Stimulated activated CD4-positive, alpha-beta T cell treated with anti-CD3 and anti-CD28 coated beads, TNF-alpha, amount 100 ng/mL, for 24 hours (primary cell): ENCODE data around the gene CHSY3.

Source experiments
- DNase-seq, 3 experiments: peaks; one replicate each; pipeline ENCODE4 v3.0.0-alpha.2; 2020; ENCODE audit warnings: low read depth in 3 of 3

Gene CHSY3

DNA sequence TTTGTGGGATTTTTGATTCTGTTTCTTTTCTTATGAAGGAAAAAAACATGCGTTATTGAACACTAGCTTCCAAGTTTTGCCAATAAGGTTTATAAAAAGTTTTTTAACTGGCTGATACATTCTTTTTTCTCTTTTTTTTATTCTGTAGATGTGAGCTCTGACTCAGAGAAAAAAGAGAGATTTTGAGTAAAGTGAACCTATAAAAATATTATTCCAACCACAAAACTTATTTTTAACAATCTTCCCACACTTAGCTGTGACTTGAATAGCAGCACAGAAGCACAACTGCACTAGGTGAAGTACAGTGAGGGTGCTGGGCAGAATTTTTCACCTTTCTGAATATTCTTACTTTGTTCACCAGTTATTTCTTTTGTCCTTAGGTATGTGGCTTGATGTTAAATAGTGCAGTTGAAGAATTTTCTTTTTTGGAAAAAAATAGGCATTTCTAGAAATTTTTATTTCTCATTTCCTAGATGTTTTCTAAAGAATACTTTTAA lies 41.6 kb downstream of the CHSY3 start:
- DNase-seq: no peak

DNA sequence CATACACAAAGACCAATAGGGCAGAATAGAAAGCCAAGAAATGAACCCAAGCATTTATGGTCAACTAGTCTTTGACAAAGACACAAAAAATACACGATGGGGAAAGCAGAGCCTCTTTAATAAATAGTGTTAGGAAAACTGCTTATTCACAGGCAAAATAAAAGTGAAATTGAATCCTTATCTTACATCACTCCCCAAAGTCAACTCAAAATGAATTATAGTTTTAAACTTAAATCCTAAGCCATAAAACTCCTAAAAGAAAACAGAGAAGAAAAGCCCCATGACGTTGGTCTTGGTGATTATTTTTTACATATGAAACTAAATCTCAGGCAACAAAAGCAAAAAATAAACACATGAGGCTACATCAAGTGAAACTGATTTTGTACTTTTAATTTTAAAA lies 46.8 kb downstream of the CHSY3 start:
- no peak for DNase-seq

DNA sequence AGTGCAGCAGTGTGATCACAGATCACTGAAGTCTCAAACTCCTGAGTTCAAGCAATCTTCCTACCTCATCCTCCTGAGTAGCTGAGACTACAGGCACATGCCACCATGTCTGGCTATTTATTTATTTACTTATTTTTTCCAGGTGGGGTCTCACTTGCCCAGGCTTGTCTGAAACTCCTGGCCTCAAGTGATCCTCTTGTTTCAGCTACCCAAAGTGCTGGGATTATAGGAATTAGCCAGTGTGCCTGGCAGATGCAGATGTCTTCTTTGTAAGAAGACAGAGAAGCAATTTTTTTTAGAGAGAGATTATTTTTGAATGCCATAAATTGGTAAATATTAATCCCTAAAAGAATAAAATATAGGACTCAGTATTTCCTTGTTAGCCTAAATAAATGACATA lies 54.3 kb downstream of the CHSY3 start:
- no peak for DNase-seq

DNA sequence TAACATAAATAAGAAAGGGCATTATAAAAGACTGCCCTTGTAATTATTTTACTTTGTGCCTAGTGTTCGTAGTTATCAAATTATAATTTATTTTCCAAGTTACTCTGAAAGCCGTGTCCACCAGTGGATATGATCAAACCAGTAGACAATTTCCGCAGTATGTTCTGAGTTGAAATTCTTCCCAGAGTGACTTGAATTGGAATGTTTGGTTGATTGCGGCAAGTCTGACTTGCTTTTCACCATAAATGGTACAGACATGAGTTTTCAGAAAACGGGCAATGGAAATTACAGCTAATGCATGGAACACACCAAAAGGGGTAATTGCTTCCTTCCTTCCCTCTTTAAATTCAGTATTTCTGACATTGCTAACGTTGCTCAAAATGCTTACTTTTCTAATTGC lies 56.6 kb downstream of the CHSY3 start:
- DNase-seq: no peak

DNA sequence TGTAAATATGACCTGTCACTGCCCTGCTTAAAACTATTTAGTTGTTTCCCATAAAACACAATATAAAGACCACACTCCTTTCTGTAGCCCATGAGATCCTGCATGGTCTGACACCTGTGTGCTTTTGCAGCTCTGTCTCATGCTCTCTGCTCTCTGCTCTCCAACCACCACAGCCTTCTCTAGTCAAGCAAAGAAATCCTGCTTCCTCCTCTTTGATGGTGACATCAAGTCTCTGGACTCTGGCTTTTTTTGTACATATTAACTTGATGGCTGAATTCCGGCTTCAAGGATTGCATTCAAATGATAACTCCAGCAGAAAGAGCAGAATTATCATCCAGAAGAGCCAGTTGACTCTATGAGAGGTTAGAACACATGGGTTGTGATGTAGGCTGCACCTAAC lies 58.2 kb downstream of the CHSY3 start:
- no peak for DNase-seq

DNA sequence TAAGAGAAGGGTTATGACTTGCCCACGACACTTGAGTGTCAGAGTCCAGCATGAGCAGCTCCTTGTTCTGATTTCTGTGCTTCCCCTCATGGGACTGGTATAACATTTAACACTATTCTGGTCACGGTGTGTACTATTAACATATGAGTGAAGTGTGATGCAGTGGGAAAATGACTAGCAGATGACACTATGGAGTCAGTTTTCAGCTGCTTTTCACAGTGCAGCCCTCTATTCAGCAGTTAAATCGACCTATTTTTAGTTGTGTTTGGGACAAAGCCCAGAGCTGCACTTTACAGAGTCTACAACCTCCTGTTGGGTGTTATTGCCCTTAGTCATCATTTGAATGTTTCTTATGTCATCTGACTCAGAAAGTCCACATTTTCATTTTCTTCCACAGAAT lies 59.1 kb downstream of the CHSY3 start:
- no peak for DNase-seq

DNA sequence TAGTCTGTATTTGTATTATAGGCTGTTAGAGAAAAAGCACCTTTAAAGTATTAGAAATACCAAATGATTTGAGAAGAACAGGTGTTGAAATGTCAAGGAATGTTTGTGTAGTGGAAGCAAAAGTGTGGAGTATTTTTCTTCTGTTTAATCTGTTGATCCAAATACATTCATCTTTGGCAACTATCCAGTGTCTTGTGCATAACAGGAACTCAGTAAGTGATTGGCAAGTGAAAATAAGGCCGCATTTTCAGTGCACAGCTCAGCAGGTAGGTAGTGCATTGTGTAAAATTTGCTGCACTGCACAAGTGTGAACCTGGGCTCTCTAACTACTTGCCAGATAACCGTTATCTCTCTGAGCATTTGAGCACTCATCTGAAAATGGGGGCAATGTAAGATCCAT lies 61.8 kb downstream of the CHSY3 start:
- no peak for DNase-seq

DNA sequence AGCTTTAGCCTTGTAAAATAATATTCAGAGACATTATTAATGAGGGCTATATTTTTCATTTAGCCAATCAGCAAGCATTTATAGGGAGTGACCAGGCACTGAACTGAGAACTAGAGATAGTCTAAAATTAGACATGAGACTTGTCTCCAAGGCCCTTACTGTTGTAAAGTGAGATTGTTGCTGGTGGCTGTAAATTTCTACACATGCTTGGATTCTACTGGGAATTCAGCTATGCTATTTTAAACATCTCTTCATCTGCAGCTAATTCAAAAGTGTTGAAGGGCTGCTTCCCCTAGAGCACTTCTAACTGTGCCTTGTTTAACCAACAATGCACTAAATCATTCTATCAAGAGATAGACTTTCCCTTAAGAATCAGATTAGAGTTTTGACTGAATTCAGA lies 67.4 kb downstream of the CHSY3 start:
- DNase-seq: no peak

DNA sequence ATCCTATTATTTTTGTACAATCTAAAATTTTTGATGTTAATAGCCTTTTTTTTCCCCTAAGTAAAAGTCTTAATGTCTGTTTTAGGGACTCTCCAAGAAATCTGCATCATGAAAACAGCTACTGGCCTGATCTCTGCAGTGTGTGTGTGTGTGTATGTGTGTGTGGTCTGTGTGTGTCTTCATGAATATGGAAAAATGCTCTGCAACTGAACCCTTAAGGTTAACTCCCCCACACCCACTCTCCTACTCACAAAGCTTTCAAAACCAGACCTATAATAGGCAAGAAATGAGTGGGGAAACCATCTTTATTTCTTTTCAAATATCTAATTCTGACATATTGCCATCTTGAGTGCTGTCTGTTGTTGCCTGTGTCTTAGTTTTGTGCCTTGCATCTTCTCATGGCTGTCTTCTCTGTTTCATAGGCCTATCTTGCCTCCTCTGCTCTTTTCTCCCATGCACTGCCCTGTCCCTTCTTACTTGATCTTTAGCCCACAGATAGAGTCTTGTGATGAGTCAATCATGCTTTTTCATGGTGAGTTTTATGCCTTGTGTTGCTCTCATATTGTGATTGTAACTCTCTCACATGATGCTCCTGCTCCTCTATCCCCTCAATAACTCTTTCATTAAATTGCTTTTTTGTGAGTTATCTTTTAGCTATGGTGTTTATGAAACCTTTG lies 68.3 kb downstream of the CHSY3 start:
- no peak for DNase-seq

DNA sequence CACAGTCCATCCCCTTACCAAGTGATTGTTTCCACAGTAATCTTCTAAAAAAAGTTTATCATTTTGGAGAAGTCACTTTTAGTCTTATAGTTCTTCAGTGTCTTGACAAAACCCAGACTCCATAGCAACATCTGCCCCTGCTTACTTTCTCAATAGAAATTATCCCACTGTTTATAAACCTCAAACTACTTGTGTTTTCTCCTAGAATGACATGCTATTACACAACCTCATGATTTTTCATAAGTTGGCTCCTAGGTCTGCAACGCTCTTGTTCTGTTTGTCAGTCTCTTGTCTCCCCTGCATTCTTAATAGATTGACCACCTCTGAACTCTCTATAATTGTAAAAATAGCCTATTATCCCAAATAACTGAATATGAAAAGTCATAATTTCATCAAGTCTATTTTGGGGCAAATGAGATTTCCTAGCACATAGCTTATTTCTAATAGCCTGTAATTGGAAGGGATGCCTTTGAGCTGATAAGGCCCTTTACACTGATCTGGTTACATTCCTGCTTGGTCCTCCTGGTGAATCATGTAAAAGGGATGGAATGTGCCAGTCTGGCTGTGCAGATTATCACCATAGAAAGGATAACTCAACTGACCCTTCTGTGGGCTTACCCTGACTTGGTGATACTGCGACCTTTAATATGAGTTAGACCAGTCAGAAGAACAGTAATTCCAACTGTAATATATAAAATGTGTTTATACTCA lies 69.6 kb downstream of the CHSY3 start:
- no peak for DNase-seq

DNA sequence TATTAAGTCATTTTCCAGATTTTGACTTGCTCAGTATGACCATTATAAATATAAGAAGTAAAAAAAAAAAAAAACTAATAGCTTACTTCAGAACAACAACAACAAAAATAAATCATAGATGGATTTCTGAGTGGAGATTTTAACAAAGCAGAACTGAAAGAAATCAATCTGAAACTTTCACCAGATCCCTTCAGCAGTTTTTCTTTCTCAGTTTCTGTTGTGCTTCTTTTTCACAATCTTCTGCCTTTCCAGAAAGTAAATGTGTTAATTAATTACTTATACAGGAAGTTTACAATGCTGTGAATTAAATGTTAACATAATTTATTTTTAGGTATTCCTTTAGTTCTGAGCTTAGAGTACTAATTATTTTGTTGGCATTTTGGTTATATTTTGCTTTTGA lies 73.5 kb downstream of the CHSY3 start:
- no peak for DNase-seq

DNA sequence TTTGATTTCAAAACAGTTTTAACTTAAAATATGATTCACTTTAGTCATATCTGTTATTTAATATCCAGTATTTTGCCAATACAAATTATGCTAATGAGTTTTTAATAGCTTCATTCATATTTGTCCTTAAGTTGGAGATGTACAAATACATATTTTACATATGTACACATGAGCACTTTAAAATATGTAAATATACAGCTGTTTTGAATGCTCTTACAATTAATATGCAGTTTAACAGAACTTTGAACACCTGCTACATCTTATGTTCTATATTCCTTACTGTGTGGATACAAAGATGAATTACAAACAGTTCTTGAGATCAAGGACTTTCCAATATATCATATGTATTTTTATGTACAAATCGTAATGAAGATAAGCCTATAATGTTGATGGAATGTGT lies 74.0 kb downstream of the CHSY3 start:
- no peak for DNase-seq

DNA sequence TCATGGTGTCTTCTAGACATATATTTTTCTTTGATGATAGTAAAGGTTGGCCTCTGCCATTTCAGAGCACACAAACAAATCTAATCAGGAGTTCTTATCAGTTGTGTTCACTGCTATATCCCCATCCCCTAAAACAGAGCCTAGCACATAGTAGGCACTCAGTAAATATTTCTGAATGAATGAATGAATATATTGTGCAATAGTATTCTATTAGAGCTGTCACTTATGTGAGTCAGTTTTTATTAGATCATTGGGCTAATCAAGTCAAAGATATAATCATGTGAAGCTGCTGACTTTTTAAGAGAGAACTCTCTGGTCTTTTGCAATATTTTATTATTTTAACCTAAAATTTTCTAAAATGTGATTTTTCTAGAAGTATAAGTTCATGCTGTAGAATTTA lies 84.2 kb downstream of the CHSY3 start:
- DNase-seq: no peak

DNA sequence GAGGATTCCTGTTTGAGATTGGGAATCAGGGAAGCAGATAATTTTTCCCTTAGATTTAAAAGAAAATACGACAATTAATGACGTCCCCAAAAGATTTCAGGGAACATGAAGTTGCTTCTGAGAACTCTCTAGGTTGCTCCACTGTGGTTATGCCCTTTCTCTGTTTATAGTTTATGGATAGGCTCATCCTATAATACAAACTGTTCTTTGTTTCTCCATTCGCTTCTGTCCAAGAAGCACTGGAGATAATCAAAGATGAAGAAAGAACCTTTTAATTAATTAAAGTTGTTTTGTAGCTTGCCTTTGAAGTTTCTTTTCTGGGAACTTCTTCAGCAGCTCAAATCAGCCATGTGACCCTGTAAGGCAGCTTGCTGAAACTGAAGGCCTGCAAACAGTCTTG lies 87.5 kb downstream of the CHSY3 start:
- DNase-seq: no peak

DNA sequence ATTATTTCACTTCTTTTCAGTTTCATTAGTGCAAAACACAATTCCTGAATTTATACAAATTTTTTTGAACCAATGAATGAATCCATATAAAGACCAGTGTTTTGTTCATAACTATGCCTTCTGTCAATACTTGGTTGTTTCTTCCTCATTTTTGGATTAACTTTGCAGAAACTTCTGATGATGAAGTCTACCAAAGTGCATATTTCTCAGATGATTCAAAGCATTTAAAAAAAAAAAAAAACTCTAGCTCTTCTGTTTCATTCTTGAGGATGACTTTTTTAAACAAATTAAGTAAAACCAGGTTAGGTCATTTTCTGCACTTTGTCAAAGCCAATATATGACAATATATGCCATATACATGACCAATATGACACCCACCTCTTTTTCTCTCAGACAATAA lies 92.6 kb downstream of the CHSY3 start:
- no peak for DNase-seq

DNA sequence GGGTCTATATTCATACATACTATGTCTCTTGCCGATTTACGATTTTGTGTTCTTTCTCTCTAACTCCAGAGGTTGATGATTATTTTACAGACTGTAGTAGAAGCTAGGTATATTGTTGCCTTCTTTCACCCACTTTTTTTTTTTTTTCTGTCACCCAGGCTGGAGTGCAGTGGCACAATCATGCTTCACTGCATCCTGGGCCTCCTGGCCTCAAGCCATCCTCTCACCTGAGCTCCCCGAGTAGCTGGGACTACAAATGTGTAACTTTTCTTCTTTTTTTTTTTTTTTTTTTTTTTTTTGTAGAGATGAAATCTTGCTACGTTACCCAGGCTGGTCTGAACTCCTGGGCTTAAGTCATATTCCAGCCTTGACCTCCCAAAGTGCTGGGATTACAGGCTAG lies 96.2 kb downstream of the CHSY3 start:
- no peak for DNase-seq

DNA sequence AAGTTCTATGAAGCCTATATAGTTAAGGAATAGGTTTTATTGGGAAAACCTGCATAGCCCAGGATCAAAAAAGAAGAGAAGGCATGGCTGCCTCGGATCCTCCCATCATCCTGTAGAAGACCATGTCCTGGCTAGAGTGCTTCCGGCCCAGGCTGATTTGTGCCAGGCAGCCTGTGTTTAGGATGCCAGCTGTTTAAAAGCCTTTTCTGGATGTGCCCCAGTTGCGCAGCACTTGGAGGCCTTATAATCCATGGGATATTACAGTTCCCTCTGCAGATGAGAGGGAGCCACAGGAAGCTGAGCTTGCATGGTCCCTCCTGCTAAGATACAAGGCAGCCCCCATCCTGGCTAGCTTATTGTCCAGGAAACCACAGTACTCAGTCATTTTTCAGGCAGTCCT lies 97.9 kb downstream of the CHSY3 start:
- DNase-seq: no peak

DNA sequence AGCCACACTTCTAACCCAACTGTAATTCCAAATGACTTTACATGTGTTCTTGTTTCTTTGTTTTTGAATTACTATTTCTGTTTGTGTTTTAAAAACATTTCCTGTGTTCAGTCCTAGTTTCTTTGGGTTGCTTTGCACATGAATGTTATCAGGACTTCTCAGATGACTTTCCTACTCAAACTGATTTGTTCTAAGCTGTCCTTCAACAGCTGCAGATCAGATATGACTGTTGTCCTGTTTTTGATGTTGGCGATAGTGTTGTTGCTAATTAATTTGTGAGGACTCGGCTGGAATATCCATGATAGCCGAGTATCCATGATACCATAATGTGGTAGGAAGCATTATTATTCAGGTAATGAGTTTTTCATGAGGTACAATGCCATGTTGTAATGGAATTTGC lies 98.6 kb downstream of the CHSY3 start:
- DNase-seq: no peak

DNA sequence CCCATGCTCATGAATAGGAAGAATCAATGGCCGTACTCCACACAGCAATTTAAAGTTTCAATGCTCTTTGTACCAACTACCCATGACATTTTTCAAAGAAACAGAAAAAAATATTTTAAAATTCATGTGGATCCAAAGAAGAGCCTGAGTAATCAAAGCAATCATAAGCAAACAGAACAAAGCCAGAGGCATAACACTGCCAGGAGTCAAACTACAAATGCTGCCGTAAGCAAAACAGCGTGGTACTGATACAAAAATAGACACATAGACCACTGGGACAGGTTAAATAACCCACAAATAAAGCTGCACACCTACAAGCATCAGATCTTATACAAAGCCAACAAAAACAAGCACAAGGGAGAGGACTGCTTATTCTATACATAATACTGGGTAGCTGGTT lies 107.7 kb downstream of the CHSY3 start:
- no peak for DNase-seq

DNA sequence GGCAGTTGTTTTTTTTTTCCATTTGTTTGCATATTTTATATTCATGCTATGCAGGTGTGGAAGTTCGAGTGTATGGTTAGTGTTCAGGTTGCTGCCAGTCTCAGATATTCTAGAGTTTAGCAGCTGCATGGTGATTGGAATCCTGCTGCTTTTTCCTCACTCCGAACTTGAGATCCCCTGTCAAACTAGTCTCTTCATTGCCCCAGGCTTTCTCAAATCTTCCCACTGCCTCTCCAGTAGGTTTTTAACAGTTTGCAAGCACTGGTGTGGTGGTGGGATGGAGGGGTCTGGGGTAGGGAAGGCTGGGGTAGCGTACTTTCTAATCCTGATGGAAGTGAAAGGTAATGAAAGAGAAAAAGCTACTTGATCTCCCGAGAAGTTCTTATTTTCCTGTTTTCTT lies 112.9 kb downstream of the CHSY3 start:
- DNase-seq: no peak

DNA sequence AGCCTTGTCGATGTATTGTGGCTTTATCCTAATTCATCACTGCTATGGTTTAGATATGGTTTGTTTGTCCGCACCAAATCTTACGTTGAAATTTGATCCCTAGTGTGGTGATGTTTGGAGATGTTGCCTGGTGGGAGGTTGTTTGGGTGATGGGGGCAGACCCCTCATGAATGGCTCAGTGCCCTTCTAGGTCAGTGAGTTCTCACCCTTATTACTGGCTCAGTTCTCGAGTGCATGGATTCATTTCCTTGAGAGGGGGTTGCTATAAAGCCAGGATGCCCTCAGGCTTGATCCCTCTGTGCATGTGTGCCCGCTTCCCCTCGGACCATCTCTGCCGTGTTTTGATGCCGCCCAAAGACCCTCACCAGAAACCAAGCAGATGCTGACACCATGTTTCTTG lies 114.4 kb downstream of the CHSY3 start:
- no peak for DNase-seq

DNA sequence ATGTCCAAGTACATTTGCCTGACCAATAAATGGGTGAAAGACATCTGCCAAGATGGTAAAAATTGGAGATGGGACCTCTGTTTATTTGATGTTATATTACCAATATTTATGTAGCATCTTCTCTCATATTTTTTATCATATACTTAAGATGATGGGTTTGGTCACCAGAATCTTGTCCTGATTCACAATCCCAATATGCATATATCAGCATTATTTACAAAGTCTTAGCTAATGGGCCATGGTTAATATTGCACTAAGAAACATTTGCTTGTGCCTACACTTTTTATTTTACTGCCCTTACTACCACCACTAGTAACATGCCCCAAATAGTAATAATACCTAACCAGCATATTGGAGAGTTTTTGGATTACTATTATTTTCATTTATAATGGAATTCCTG lies 116.7 kb downstream of the CHSY3 start:
- no peak for DNase-seq

DNA sequence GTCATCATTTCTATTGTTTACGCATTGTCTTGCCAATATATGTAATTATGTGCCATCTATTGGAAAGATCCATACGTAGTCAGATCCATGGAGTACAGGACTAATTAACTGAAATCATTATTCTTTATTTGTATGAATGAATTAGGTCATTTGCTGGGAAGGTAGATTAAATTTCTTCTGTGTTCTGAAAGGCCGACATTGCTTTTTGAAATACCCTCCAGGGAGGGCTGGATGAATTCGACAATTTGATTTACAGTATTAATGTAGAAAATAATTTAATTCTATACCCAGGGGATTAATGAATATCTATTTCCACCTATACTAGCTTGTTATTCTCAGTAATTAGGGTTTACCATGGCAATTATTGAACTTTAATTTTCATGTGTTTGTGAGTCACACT lies 117.6 kb downstream of the CHSY3 start:
- no peak for DNase-seq

DNA sequence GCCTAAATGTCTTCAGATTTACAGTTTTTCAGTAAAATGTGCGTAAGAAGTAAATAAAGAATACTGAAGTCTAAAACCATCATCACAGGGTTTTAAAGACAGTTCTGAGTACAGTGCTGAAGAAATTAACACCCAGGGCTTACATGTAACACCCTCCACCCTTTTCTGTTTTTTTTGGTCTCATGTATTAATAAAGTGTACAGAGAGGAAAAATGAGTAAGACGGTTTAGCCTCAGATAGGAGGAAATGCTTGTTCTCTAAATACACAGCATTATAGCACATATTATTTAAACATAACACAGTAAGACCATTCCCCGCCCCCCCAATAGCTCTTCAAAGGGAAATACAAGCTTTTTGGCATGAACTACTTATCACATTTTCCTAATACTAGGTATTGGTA lies 119.3 kb downstream of the CHSY3 start:
- DNase-seq: no peak
